Fibroblast of mammary gland (primary cell): ENCODE measurements around the gene G6PC1.
"Not testable (repeated sequence)": the region's sequence is repeated elsewhere in the genome, so short reads cannot be mapped to it uniquely, and the experiment has no call there.

ENCODE experiments used
- DNase-seq: peaks from one replicate; pipeline ENCODE4 v3.0.0-alpha.2; 2010; ENCODE audit warnings: low read depth
- H3K4me3 ChIP-seq: 2 replicates; pipeline ENCODE4 v1.5.1; 2011; ENCODE audit warnings: low read depth, mild to moderate bottlenecking, low read length, moderate library complexity; ENCODE audit not compliant: control insufficient read depth
- CTCF ChIP-seq: conservative IDR thresholded peaks from 2 replicates; pipeline ENCODE4 v1.5.1; 2011; ENCODE audit warnings: low read depth, low read length, inconsistent platforms; ENCODE audit not compliant: control insufficient read depth, insufficient read depth

G6PC1 gene

GRCh38 chr17:42853968-42854790 lies 46.4 kb upstream of the G6PC1 start:
- TF ChIP-seq CTCF = no peak
- no peak overlapping the region for H3K4me3 ChIP-seq
- DNase-seq = no peak

GRCh38 chr17:42855048-42855596 lies 45.5 kb upstream of the G6PC1 start:
- no peak overlapping the region for H3K4me3 ChIP-seq
- no peak for TF ChIP-seq CTCF
- DNase-seq = no peak

- DNase-seq, H3K4me3 ChIP-seq: not testable (repeated sequence)
Measured at GRCh38 chr17:42856093-42856492, 44.5 kb upstream of the G6PC1 start.

- H3K4me3 ChIP-seq, DNase-seq: not testable (repeated sequence)
Measured at GRCh38 chr17:42856516-42856915, 44.1 kb upstream of the G6PC1 start.

GRCh38 chr17:42857389-42857788 lies 43.2 kb upstream of the G6PC1 start:
- TF ChIP-seq CTCF = no peak
- no peak for DNase-seq
- H3K4me3 ChIP-seq = no peak overlapping the region

GRCh38 chr17:42865638-42866094 lies 34.9 kb upstream of the G6PC1 start:
- no peak for TF ChIP-seq CTCF

GRCh38 chr17:42866216-42866615 lies 34.4 kb upstream of the G6PC1 start:
- TF ChIP-seq CTCF = no peak
- H3K4me3 ChIP-seq = no peak overlapping the region
- DNase-seq = no peak

More at GRCh38 chr17:42865638-42866094, 34.9 kb upstream of the G6PC1 start:
- H3K4me3 ChIP-seq = no peak overlapping the region
- DNase-seq = no peak
